Panc1 (cell line): ENCODE measurements around the gene CTDSP2. TPM values are rescaled to one million over a fixed set of nuclear protein-coding genes. Genes with fewer than 3 reads are reported as not detected.

Experiments
- ATAC-seq: fragments of 200-7000 bp; cut with Tn5 transposase; 2 replicates; pipeline ENCODE4 v1.9.1; 2020; ENCODE audit warnings: mild to moderate bottlenecking, moderate library complexity
- BruUV-seq: library from RNA; stranded (reverse); fragments of 400-500 nt; replicated peaks from 2 replicates; lab custom pipeline; 2021; lab: Mats Ljungman, UMichigan
- CTCF ChIA-PET: fragments of 300-600 bp; sonication (Branson Sonifier 250); formaldehyde crosslinking; loops from one replicate; lab custom pipeline; 2022; ENCODE audit warnings: antibody characterized with exemption; lab: Charles Lee
- POLR2A ChIA-PET: fragments of 300-600 bp; sonication (Branson Sonifier 250); formaldehyde crosslinking; loops from one replicate; lab custom pipeline; 2022; ENCODE audit warnings: antibody characterized with exemption; lab: Charles Lee
- DNase-seq: peaks from one replicate; pipeline ENCODE4 v3.0.0-alpha.2; 2010; ENCODE audit warnings: low read depth, low spot score
- H3K27ac ChIP-seq: 2 replicates; pipeline ENCODE4 v1.5.1; 2011; ENCODE audit warnings: mild to moderate bottlenecking, low read length, inconsistent platforms
- H3K27me3 ChIP-seq: fragments of 200-500 bp; sonication (Bioruptor generic); 2 replicates; pipeline ENCODE4 v1.6.0; 2014; ENCODE audit warnings: low read length, inconsistent platforms; ENCODE audit not compliant: control insufficient read depth, insufficient read depth
- H3K36me3 ChIP-seq: fragments of 200-500 bp; sonication (Bioruptor generic); 2 replicates; pipeline ENCODE4 v1.5.1; 2014; ENCODE audit warnings: inconsistent platforms, mild to moderate bottlenecking, low read length, moderate library complexity; ENCODE audit not compliant: control insufficient read depth, insufficient read depth
- H3K4me1 ChIP-seq: 2 replicates; pipeline ENCODE4 v1.5.1; 2011; ENCODE audit warnings: inconsistent platforms, mild to moderate bottlenecking, low read length, moderate library complexity; ENCODE audit not compliant: control insufficient read depth, insufficient read depth
- H3K4me3 ChIP-seq, 2 experiments: 2 replicates each; pipeline ENCODE4 v1.5.1; 2011 to 2012; ENCODE audit warnings: low read depth in 2 of 2, low read length in 2 of 2, mild to moderate bottlenecking in 2 of 2, inconsistent platforms in 1 of 2, moderate library complexity in 1 of 2
- H3K9me3 ChIP-seq: fragments of 200-500 bp; sonication (Bioruptor generic); 2 replicates; pipeline ENCODE4 v1.5.1; 2014; ENCODE audit warnings: low read depth, mild to moderate bottlenecking, inconsistent platforms, low read length, moderate library complexity; ENCODE audit not compliant: control insufficient read depth, insufficient read depth
- CTCF ChIP-seq: fragments of 450-650 bp; IDR thresholded peaks from 2 replicates; pipeline ENCODE4 v1.5.1; 2017; ENCODE audit warnings: mild to moderate bottlenecking
- POLR2AphosphoS5 ChIP-seq: IDR thresholded peaks from 2 replicates; pipeline ENCODE4 v1.6.1; 2012; ENCODE audit warnings: mild to moderate bottlenecking, low read depth, low read length, moderate library complexity
- SIN3A ChIP-seq: IDR thresholded peaks from 2 replicates; pipeline ENCODE4 v1.6.1; 2012; ENCODE audit warnings: low read depth, mild to moderate bottlenecking, low read length, moderate library complexity, borderline replicate concordance; ENCODE audit not compliant: insufficient read depth
- TCF7L2 ChIP-seq: IDR thresholded peaks from 2 replicates; pipeline ENCODE4 v1.6.1; 2011; ENCODE audit warnings: mild to moderate bottlenecking, low read depth, low read length, inconsistent platforms
- in situ Hi-C: cut with HindIII; loops from 2 replicates; pipeline ENCODE4 v1.10.0; 2016; ENCODE audit warnings: low sequenced_read_pairs, low pct_unique_long_range_greater_than_20kb
- intact Hi-C: fragments of 100-400 bp; cut with micrococcal nuclease; formaldehyde crosslinking; loops from one replicate; pipeline ENCODE4 v1.10.0; 2022; ENCODE audit not compliant: unreplicated experiment
- total RNA-seq: library from RNA; stranded (reverse); gene quantifications from one replicate; pipeline ENCODE4 v1.2.1, GENCODE V29; 2021; ENCODE audit not compliant: unreplicated experiment
- TF ChIP-seq, protein P1 (sequence below), 2 experiments: IDR thresholded peaks; 2 replicates each; pipeline ENCODE4 v1.6.1; 2011 to 2012; ENCODE audit warnings: low read depth in 2 of 2, control low read depth in 1 of 2, low read length in 1 of 2, mild to moderate bottlenecking in 1 of 2, moderate library complexity in 1 of 2; ENCODE audit not compliant: insufficient read depth in 1 of 2

Gene CTDSP2
- total RNA-seq, 1 experiment from 2014 or later = 120 TPM

DNA sequence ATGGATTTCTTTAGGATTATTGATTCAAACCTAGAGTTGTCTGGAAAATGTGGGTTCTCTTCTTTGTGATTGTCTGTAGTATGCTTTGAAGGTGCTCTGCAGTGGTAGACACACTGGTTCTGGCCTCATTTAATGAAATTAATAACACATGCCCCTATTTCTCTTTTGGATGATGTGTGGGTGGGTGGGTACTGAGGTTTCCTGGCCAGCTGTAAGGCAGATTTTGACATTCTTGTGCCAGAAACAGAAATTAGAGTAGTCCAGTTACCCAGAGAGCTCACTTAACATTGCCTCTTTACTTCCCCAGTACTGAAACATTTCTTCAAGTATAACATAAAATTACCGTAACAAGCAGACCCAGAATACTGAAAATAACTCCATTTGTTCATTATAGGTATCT is 49.5 kb downstream of the CTDSP2 start:
- no peak for ATAC-seq
- no peaks in the 10 kb centered on the region for H3K27me3 ChIP-seq

DNA sequence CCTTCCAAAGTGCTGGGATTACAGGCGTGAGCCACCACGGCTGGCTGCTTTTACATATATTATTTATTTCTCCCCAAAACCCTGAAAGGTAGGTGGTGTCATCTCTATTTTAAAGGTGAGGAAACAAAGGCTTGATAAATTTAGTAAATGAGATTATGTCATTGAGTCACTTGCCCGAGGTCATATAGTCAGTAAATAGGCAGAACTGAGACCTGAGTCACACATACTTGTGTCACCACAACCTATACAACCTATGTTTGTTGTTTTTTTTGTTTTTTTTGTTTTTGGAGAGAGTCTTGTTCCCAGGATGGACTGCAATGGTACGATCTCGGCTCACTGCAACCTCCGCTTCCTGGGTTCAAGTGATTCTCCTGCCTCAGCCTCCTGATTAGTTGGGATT is 51.2 kb downstream of the CTDSP2 start:
- no TSS peak for BruUV-seq
- POLR2A ChIA-PET = no interaction called here
- peaks cover 6% of the 10 kb centered on the region for H3K36me3 ChIP-seq
- no peaks in the 10 kb centered on the region for H3K4me1 ChIP-seq
- DNase-seq = no peak
- ATAC-seq = no peak
- no peak overlapping the region for H3K4me3 ChIP-seq
- H3K27ac ChIP-seq = no peak overlapping the region
- no peaks in the 10 kb centered on the region for H3K9me3 ChIP-seq
- intact Hi-C loops (no loop called here), in situ Hi-C loops (no loop called here)
- TF ChIP-seq SIN3A = no peak
- TF ChIP-seq, protein P1, sequence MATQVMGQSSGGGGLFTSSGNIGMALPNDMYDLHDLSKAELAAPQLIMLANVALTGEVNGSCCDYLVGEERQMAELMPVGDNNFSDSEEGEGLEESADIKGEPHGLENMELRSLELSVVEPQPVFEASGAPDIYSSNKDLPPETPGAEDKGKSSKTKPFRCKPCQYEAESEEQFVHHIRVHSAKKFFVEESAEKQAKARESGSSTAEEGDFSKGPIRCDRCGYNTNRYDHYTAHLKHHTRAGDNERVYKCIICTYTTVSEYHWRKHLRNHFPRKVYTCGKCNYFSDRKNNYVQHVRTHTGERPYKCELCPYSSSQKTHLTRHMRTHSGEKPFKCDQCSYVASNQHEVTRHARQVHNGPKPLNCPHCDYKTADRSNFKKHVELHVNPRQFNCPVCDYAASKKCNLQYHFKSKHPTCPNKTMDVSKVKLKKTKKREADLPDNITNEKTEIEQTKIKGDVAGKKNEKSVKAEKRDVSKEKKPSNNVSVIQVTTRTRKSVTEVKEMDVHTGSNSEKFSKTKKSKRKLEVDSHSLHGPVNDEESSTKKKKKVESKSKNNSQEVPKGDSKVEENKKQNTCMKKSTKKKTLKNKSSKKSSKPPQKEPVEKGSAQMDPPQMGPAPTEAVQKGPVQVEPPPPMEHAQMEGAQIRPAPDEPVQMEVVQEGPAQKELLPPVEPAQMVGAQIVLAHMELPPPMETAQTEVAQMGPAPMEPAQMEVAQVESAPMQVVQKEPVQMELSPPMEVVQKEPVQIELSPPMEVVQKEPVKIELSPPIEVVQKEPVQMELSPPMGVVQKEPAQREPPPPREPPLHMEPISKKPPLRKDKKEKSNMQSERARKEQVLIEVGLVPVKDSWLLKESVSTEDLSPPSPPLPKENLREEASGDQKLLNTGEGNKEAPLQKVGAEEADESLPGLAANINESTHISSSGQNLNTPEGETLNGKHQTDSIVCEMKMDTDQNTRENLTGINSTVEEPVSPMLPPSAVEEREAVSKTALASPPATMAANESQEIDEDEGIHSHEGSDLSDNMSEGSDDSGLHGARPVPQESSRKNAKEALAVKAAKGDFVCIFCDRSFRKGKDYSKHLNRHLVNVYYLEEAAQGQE (IDR thresholded peaks at IDR 0.05; ENCODE audit: insufficient read depth in 1 of 2, low read depth in 2 of 2, low read length in 1 of 2) = no peak
- TF ChIP-seq CTCF = no peak
- no peak for TF ChIP-seq TCF7L2
- TF ChIP-seq POLR2AphosphoS5 = no peak
- CTCF ChIA-PET = no interaction called here
- H3K27me3 ChIP-seq = no peaks in the 10 kb centered on the region

More for the DNA sequence above, 49.5 kb downstream of the CTDSP2 start:
- ChIA-PET POLR2A (no interaction called here), CTCF (no interaction called here)
- in situ Hi-C loops (no loop called here), intact Hi-C loops (no loop called here)
- Histone ChIP-seq H3K36me3 (peaks cover 3% of the 10 kb centered on the region), H3K27ac (no peak overlapping the region), H3K9me3 (no peaks in the 10 kb centered on the region), H3K4me3 (no peak overlapping the region), H3K4me1 (no peaks in the 10 kb centered on the region)
- TF ChIP-seq CTCF (no peak), TCF7L2 (no peak), SIN3A (no peak), POLR2AphosphoS5 (no peak)
- TF ChIP-seq, protein P1 (IDR thresholded peaks at IDR 0.05; ENCODE audit: insufficient read depth in 1 of 2, low read depth in 2 of 2, low read length in 1 of 2) = no peak
- BruUV-seq = no TSS peak
- DNase-seq = no peak
